WI38 (cell line): ENCODE measurements around the gene ARID5B.

ENCODE experiments used
- H3K4me3 ChIP-seq: 2 replicates; pipeline ENCODE4 v1.5.1; 2011; ENCODE audit warnings: low read depth, mild to moderate bottlenecking, control low read depth, low read length
- TF ChIP-seq, protein P1 (sequence below): IDR thresholded peaks from 2 replicates; pipeline ENCODE4 v1.5.1; 2012; ENCODE audit warnings: low read depth, mild to moderate bottlenecking, control low read depth, low read length

The ARID5B gene

DNA sequence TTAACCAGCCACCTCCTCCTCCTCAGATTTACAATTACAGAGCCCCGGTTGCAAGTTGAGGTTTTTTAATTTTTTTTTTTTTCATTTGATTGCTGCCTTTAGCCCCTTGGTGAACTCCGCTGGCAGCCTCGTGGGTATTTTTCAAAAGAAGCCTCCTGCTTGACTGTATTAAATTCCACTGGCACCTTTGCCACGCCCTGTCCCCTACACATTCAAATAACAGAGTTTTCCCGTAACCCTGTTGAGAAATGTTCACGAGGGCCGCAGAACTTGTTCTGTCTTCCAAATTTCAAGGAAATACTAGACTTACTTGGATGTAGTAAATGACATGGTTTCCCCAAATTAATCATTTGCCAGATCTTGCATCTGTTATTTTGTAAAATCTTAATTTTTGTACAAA is 167.0 kb downstream of the ARID5B start:
- TF ChIP-seq, protein P1, sequence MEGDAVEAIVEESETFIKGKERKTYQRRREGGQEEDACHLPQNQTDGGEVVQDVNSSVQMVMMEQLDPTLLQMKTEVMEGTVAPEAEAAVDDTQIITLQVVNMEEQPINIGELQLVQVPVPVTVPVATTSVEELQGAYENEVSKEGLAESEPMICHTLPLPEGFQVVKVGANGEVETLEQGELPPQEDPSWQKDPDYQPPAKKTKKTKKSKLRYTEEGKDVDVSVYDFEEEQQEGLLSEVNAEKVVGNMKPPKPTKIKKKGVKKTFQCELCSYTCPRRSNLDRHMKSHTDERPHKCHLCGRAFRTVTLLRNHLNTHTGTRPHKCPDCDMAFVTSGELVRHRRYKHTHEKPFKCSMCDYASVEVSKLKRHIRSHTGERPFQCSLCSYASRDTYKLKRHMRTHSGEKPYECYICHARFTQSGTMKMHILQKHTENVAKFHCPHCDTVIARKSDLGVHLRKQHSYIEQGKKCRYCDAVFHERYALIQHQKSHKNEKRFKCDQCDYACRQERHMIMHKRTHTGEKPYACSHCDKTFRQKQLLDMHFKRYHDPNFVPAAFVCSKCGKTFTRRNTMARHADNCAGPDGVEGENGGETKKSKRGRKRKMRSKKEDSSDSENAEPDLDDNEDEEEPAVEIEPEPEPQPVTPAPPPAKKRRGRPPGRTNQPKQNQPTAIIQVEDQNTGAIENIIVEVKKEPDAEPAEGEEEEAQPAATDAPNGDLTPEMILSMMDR, result no peak
- no peak overlapping the region for H3K4me3 ChIP-seq

DNA sequence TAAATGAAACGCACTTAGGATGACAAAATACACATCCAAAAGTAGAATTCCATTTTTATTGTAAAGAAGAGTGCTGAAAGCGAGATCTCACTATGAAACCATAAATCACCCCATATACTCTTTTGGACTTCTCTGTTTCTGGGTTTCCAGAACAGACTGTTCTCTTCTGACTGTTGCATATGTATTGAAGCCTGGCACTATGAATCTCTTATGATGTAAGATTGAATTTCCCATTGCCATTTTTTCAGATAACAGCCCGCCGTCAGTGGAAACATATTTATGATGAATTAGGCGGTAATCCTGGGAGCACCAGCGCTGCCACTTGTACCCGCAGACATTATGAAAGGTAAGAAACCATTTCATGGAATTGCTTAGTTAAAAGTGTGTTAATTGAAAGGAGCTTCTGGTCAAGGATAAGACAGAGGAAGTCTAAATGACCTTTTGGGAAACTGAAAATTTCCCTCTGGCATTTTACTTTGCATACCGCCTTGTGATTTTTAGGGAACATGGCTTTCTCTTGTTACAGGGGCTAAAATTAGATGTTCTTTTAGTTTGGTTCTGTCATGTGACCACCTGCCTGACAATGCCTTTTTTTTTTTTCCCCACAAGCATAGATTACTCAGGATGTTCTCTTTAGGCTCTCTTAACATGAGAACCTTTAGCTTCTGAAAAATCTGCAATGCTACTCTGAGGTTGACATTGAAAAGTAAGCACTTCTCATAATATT is 168.1 kb downstream of the ARID5B start:
- no peak overlapping the region for H3K4me3 ChIP-seq
- TF ChIP-seq, protein P1, result no peak

DNA sequence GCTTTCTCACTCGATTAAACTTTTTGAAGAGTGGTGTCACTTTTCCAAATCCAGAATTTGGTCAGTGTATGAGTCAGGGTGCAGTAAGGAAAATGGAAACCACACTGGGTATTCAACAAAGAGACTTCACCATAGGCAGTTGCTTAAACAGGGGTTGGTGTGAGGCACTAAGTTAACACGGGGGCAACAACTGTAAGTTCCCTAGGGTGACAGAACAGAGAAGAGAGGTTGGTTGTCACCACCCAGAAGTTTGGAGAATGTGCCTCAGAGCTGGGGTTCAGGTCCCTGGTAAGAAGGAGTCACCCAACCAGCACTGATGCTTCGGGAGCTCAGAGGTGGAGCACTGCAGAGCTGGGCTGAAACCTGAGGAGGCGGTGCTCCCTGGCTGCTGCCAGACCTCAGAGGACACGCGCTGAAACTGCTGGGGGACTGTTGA is 170.4 kb downstream of the ARID5B start:
- TF ChIP-seq, protein P1, result no peak

DNA sequence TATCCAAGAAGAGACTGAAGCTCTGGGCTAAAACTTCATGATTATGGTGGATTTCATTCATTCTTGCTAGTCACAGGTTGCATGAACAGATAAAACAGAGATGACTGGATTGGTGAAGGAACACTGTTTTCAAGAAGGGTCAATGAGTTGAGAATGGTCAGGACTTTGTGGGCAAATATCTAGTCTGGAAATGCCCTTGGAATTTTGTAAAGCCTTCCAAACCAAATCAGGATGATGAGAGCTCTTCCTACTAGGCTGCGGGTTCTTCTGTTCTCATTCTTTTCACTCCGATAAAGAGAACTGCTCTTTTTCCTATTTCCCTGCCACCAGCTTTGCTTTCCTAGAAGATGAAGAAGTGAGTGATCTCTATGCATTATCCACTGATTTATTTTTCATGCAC is 171.4 kb downstream of the ARID5B start:
- TF ChIP-seq, protein P1, result no peak
- H3K4me3 ChIP-seq, result no peak overlapping the region

More for the DNA sequence above, 170.4 kb downstream of the ARID5B start:
- no peak overlapping the region for H3K4me3 ChIP-seq

DNA sequence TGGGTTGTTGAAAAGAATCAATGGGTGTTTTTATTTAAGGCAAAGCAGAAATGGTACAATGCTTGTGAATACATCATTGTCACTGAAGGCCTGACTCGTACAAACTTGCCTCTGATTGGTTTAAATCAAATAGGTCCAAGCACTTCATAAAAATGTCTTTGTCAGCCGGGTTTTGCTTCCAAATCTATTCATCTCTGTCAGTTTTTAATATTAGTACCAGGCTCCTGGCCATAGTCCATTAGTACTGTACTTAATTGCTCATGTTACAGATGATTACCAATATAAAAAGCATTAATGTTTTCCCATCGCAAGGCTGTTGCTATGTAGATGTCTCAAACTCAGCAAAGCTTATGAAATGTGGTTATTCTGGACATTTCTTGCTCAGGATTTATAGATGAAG is 171.9 kb downstream of the ARID5B start:
- TF ChIP-seq, protein P1, result no peak
- no peak overlapping the region for H3K4me3 ChIP-seq

DNA sequence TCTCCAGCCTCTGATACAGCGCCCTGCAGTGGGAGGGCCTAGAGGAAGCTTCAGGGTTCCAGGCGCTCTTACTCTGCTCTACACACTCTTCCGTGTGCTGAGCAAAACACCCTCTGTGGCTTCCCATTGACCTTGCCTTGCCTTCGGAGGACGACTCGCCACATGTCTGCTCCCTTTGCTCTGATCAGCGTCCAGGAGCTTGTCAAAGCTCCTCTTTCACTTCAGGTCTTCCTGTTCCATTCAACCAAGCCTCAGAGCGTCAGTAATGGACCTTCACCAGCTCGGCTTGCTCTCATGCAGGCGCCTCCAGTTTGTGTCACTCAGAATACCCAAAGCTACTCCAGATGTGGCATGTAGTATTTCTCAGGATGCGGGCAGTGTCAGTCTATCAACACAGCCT is 173.9 kb downstream of the ARID5B start:
- TF ChIP-seq, protein P1, result no peak
- no peak overlapping the region for H3K4me3 ChIP-seq

DNA sequence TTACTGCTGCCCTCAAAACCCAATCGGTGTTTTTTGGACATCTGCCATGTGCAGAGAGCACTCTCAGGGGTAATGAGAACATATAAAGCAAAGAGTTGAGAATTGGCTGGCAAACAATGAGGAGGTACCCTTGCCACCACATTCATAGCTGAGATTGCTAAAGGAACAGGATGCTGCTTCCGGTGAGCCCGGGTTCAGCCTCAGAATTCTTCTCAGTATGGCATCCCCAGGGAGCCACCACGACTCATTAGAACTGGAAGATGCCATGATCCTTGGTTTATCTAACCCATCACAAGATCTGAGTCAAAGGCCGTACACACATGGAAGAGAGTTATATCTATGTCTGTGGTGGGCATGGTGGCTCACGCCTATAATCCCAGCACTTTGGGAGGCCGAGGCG is 174.4 kb downstream of the ARID5B start:
- H3K4me3 ChIP-seq, result no peak overlapping the region
- TF ChIP-seq, protein P1, result no peak
